ENCODE data around the gene ENOX2. TPM values are rescaled to one million over a fixed set of nuclear protein-coding genes. Genes with fewer than 3 reads are reported as not detected.

Gene ENOX2
- total RNA-seq, 4 donors from 2014 or later: 12.7 to 26.9 (median 21.4) TPM

GRCh38 chrX:130830599-130831346 is 72.2 kb downstream of the ENOX2 start:
- no peak for TF ChIP-seq CTCF (IDR thresholded peaks at IDR 0.05; ENCODE audit: low read depth)

DNA sequence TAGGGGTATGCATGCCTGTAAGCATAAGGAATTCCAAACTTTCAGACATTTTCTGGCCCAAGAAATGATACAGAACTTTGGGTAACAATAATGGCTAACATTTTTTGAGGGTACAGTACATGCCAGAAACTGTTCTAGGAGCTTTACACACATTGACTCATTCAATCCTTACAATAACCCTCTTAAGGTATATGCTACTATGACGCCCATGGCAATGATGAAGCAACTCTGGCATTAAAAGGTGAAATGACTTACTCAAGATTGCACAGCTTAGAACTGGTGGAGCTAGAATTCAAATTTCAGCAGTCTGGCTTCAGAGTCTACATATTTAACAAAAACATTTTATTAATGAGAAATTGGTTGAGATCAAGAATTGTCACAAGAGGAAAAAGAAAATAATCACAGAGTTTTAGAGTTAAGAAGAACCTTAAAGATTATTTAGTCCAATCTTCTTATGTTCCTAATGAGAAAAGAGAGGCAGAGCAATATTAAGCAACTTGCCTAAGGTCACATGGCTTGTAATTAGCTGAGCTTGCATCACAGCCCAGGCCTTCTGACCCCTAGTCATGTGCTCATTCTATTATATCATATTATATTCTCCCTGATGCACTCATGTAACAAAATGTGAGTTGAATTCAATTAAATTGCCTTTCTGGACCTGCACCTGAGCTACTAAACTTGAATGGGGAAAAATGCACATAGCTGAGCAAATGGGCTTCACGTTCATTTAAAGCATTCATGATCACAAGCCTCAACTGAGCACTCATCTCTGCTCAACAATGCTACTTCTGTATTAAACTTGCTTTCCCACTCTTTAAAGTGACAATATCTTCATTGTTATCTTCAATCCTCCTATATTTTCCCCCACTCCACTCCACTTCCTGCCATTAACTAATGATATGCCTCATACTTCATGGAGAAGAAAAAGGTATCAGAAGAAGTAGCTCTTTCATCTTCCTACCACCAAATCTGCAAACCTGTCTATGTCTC is 73.2 kb downstream of the ENOX2 start:
- TF ChIP-seq CTCF (IDR thresholded peaks at IDR 0.05; ENCODE audit: low read depth): no peak

GRCh38 chrX:130828641-130829040 is 74.4 kb downstream of the ENOX2 start:
- no peak for TF ChIP-seq CTCF (IDR thresholded peaks at IDR 0.05; ENCODE audit: low read depth)

DNA sequence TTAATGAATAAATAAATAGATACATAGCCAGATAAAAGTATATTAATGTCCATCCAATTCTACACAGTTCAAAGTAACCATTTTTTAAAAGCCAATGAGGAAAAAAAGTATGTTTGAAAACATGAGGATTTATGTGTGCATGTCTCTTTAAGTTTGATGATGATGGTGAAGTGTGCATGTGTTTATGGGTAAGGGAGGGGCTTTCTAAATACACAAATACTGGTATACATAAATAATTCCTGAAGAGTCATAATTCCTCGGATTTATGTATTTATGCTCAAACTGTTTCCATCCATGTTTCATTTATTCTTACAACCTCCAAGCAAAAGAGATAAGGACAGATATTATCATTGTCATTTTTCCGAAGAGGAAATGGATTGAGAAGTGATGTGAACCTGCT is 75.4 kb downstream of the ENOX2 start:
- no peak for TF ChIP-seq CTCF (IDR thresholded peaks at IDR 0.05; ENCODE audit: low read depth)

- no peak for TF ChIP-seq CTCF (IDR thresholded peaks at IDR 0.05; ENCODE audit: low read depth)
Observed at GRCh38 chrX:130826249-130826648, 76.8 kb downstream of the ENOX2 start.

DNA sequence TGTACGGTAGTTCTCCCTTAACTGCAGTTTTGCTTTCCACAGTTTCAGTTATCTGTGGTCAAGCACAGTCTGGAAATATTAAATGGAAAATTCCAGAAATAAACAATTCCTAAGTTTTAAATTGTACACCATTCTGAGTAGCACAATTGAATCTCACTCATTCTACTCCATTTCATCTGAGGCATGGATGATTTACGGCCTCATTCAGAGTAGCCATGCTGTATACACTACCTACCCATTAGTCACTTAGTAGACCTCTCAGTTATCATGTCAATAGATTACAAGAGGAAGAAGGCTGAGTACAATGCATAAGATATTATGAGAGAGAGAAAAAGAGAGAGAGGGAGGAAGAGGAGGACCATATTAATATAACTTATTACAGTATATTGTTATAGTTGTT is 77.5 kb downstream of the ENOX2 start:
- no peak for TF ChIP-seq CTCF (IDR thresholded peaks at IDR 0.05; ENCODE audit: low read depth)

DNA sequence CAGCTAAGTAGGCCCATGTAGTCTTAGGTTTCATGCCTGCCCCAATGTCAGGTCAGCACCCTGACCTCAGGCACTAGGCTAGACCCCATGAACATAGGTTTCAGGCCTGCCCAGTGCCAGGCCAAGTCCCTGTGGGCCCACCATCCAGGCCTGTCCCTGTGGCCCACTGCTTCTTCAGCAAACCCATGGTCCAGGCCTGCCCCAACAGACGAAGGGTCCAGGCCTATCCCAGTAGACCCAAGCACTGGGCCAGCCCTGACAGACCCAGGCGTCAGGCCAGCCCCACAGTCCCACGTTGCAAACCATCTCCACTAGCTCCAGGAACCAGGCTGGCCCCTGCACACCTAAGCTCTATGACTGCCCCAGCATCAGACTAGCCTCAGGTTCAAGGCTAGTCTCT is 92.4 kb downstream of the ENOX2 start:
- no peak for TF ChIP-seq CTCF (IDR thresholded peaks at IDR 0.05; ENCODE audit: low read depth)

Data from subcutaneous adipose tissue (tissue), 4 donors.